Heart left ventricle (tissue), 16 donors: Measurements from ENCODE around the gene CDR2L. TPM values are rescaled to one million over a fixed set of nuclear protein-coding genes. Genes with fewer than 3 reads are reported as not detected.
A peak's percentile ranks its signal among the peaks of the same experiment; 100 is the strongest.

Experiments used
- ATAC-seq, 4 donors: fragments of 200-7000 bp; cut with Tn5 transposase; one replicate each; pipeline ENCODE4 v1.9.1; 2020 to 2022; ENCODE audit warnings: moderate library complexity in 4 of 4, mild to moderate bottlenecking in 3 of 4, moderate number of reproducible peaks in 1 of 4
- DNase-seq, 5 donors: peaks; one replicate each; pipeline ENCODE4 v3.0.0-alpha.2; 2020
- H3K27ac ChIP-seq, 12 donors: fragments of 200-600 bp; sonication (generic) in 4 of 12; one replicate each; pipeline versions ENCODE4 v1.5.0 to v1.8.0; 2016 to 2022; ENCODE audit warnings: mild to moderate bottlenecking in 2 of 12
- H3K27me3 ChIP-seq, 9 donors: fragments of 200-600 bp; sonication (generic) in 2 of 9; one replicate each; pipeline versions ENCODE4 v1.5.1 to v1.8.0; 2016 to 2022; ENCODE audit warnings: mild to moderate bottlenecking in 3 of 9
- H3K36me3 ChIP-seq, 9 donors: fragments of 200-600 bp; sonication (generic) in 2 of 9; one replicate each; pipeline versions ENCODE4 v1.5.0 to v1.8.0; 2018 to 2022; ENCODE audit warnings: mild to moderate bottlenecking in 2 of 9
- H3K4me1 ChIP-seq, 12 donors: fragments of 200-600 bp; sonication (generic) in 4 of 12; one replicate each; pipeline versions ENCODE4 v1.5.0 to v1.8.0; 2016 to 2022; ENCODE audit warnings: mild to moderate bottlenecking in 3 of 12
- H3K4me3 ChIP-seq, 12 donors: fragments of 200-600 bp; sonication (generic) in 4 of 12; one replicate each; pipeline versions ENCODE4 v1.5.0 to v1.8.0; 2017 to 2022; ENCODE audit warnings: mild to moderate bottlenecking in 9 of 12, moderate library complexity in 4 of 12
- H3K9me3 ChIP-seq, 12 donors: fragments of 200-600 bp; sonication (generic) in 4 of 12; one replicate each; pipeline versions ENCODE4 v1.5.0 to v1.8.0; 2016 to 2022; ENCODE audit warnings: mild to moderate bottlenecking in 1 of 12
- CTCF ChIP-seq, 12 donors: fragments of 200-600 bp; sonication (generic) in 4 of 12; IDR thresholded peaks; one replicate each; pipeline versions ENCODE4 v1.5.0 to v1.8.0; 2018 to 2022; ENCODE audit warnings: antibody characterized with exemption in 12 of 12, mild to moderate bottlenecking in 5 of 12
- POLR2A ChIP-seq, 2 donors: fragments of 450-650 bp; IDR thresholded peaks; one replicate each; pipeline ENCODE4 v1.6.1; 2017; ENCODE audit warnings: antibody characterized with exemption in 2 of 2, mild to moderate bottlenecking in 2 of 2, moderate library complexity in 2 of 2
- WGBS, 4 donors: extraction: QIAGEN DNeasy Blood & Tissue Kit in 2 of 4; methylation state at CpG; one replicate each; pipeline versions ENCODE4 v1.1.5 to v1.1.7; 2013 to 2018; 5-methylcytosine and 5-hydroxymethylcytosine counted together
- intact Hi-C, 10 donors: fragments of 100-400 bp; cut with DNase I; formaldehyde crosslinking; loops; one replicate each; pipeline versions ENCODE4 v1.11.1 to v1.14.2; 2022
- long read RNA-seq, 3 donors: library from polyadenylated mRNA; unstranded; transcript quantifications; one replicate each; pipeline ENCODE4 v2.0.0, GENCODE V29; 2020 to 2021
- polyA plus RNA-seq, 2 donors: library from polyadenylated mRNA; stranded (reverse); fragments of 200-250 nt; gene quantifications; one replicate each; pipeline ENCODE4 v1.2.3, GENCODE V29; 2013
- total RNA-seq, 9 donors: library from RNA; depleted of rRNA in 2 of 9; stranded (reverse); fragments of >200 nt in 2 of 9; fragmentation: NEBNext Ultra II Directional in 3 of 9; extraction: Animal tissue kit (Norgen Biotek cat#: 25700) in 3 of 9; gene quantifications; one replicate each; pipeline versions ENCODE4 v1.1.0 to v1.2.4, GENCODE V29; 2016 to 2023
- donor health status: ischemic (EF 13 %, LVEDD 7.1; RV severe dilation, severe dysfunction).
- donor health status: healthy with polysubstance abuse.
- donor health status: DM: no; HTN: yes; CAD: no.
- donor health status: DM: no; HTN: no; CAD: no.
- donor health status: ischemic (EF 25% LVEDD 6.9; RV normal size, moderate dysfunction).
- donor health status: ischemic (EF 25% LVEDD 5.7; RV mildly dilated, moderate dysfunction).
- donor health status: healthy.
- donor health status: DM: yes; HTN: yes; CAD: no.
- donor health status: ischemic (EF 35%, LVEDD 5.7; RV mildly dilated, moderate dysfunction).
- donor health status: nonischemic (EF 11% LVEDD 7.7; RV severe dilation, severe dysfunction).
- donor health status: DM: yes; HTN: yes; CAD: no.
- donor health status: PGD.
- donor health status: ischemic (EF 29% LVEDD 5.4; RV normal size, mild dysfunction).
- donor health status: nonischemic (EF 23%, LVEDD 6.1; RV moderate dilation, normal function).

Gene CDR2L
- total RNA-seq (10 to 100 TPM; 13.0 to 56.4 (median 18.1) TPM), polyA plus RNA-seq (10 to 100 TPM; 13.6 to 19.1 TPM)
- long read RNA-seq, donor 1, partial matches to known transcripts, result 0 of 16 reads
- long read RNA-seq, donor 1, other reads (novel, unspliced or antisense), result 14 of 16 reads
- long read RNA-seq, donor 2, partial matches to known transcripts, result 16 of 17 reads
- long read RNA-seq, donor 2, other reads (novel, unspliced or antisense), result 0 of 17 reads
- long read RNA-seq, donor 3, transcript CDR2L-201 (5 exons, 3,536 nt), result major isoform, 7 of 29 reads
- long read RNA-seq, donor 3, partial matches to known transcripts, result 0 of 29 reads
- long read RNA-seq, donor 3, other reads (novel, unspliced or antisense), result 22 of 29 reads

GRCh38 chr17:74987418-74987908 is at the start of gene CDR2L:
CDR2L (plus strand) TSS chr17:74987632; CDS start chr17:74988044, 412 bp downstream.
- peak; percentile 87 to 95 (median 91) for ATAC-seq
- peak; percentile 97 to 99 (median 97) for DNase-seq
- Histone ChIP-seq H3K27me3 (no peaks in the 10 kb centered on the region), H3K9me3 (no peaks in the 10 kb centered on the region), H3K4me3 (peak within 1 kb of the TSS; percentile 63 to 92 (median 84)), H3K27ac (peak within 1 kb of the TSS; percentile 92 to 99 (median 96)), H3K36me3 (peaks cover 0 to 3% (median 0%) of the 10 kb centered on the region in 9 donors), H3K4me1 (peaks cover 3 to 48% (median 29%) of the 10 kb centered on the region in 12 donors)
- 0 to 1% (median 0%) methylated on average over 21 to 51 of the region's 51 CpGs for WGBS, 4 donors
- intact Hi-C loops, result loop anchor here in 4 of 10 donors (1.0 to 10.0 kb wide), 4 partner anchors 25 to 197 kb away; partner anchors contain the start of genes MRPL58 (in 1 of the 4) and SUMO2 (in 1 of the 4)
- TF ChIP-seq CTCF (IDR thresholded peaks at IDR 0.05), result peak in 1 of 12 donors; percentile 5
- peak; percentile 96 to 100 for TF ChIP-seq POLR2A (IDR thresholded peaks at IDR 0.05)

GRCh38 chr17:74938194-74938950 is 49.1 kb upstream of the CDR2L start:
- intact Hi-C loops, result no loop called here
- H3K27me3 ChIP-seq, result peaks cover 29 to 81% (median 45%) of the 10 kb centered on the region in 9 donors
- no peak for ATAC-seq
- no peaks in the 10 kb centered on the region for H3K9me3 ChIP-seq
- DNase-seq, result no peak
- peaks cover 0 to 12% (median 0%) of the 10 kb centered on the region in 12 donors for H3K4me1 ChIP-seq
- H3K36me3 ChIP-seq, result no peaks in the 10 kb centered on the region
- WGBS, 4 donors, result 55 to 67% (median 63%) methylated on average over 8 of the region's 8 CpGs
- no peak for TF ChIP-seq POLR2A (IDR thresholded peaks at IDR 0.05)
- TF ChIP-seq CTCF (IDR thresholded peaks at IDR 0.05), result no peak
- no peak overlapping the region for H3K4me3 ChIP-seq
- no peak overlapping the region for H3K27ac ChIP-seq

GRCh38 chr17:74939534-74939933 is 47.9 kb upstream of the CDR2L start:
- Histone ChIP-seq H3K4me3 (no peak overlapping the region), H3K4me1 (peaks cover 0 to 12% (median 0%) of the 10 kb centered on the region in 12 donors), H3K9me3 (no peaks in the 10 kb centered on the region), H3K36me3 (no peaks in the 10 kb centered on the region), H3K27me3 (peaks cover 28 to 72% (median 45%) of the 10 kb centered on the region in 9 donors), H3K27ac (no peak overlapping the region)
- 42 to 51% (median 49%) methylated on average over 8 of the region's 8 CpGs for WGBS, 4 donors
- intact Hi-C loops, result no loop called here
- no peak for DNase-seq
- no peak for ATAC-seq
- TF ChIP-seq CTCF (IDR thresholded peaks at IDR 0.05) (no peak), POLR2A (IDR thresholded peaks at IDR 0.05) (no peak)
